H1 (cell line): Measurements from ENCODE around the gene PCYT1A. TPM values are rescaled to one million over a fixed set of nuclear protein-coding genes. Genes with fewer than 3 reads are reported as not detected.

Experiments
- CTCF ChIA-PET: fragments of 300-600 bp; sonication (Branson Sonifier 250); formaldehyde crosslinking; loops from one replicate; lab custom pipeline; 2021; ENCODE audit not compliant: partially characterized antibody; lab: Charles Lee
- POLR2A ChIA-PET: fragments of 300-600 bp; sonication (Branson Sonifier 250); formaldehyde crosslinking; loops from one replicate; lab custom pipeline; 2021; ENCODE audit warnings: inconsistent platforms; ENCODE audit not compliant: partially characterized antibody; lab: Charles Lee
- DNase-seq, 2 experiments: peaks; one replicate each; pipeline versions ENCODE4 v3.0.0 to v3.0.0-alpha.2; 2010 to 2022; ENCODE audit warnings: low spot score in 2 of 2, low read depth in 1 of 2, mixed read lengths in 1 of 2
- FAIRE-seq: peaks from 2 replicates; lab custom pipeline; 2011; peaks lifted over from hg19 to GRCh38; lab: Jason Lieb, UNC
- H2AFZ ChIP-seq: 2 replicates; pipeline ENCODE4 v1.8.1; 2012; ENCODE audit warnings: low read length, inconsistent platforms
- H2AK5ac ChIP-seq: 2 replicates; pipeline ENCODE4 v1.6.1; 2013; ENCODE audit warnings: low read depth, low read length
- H2BK120ac ChIP-seq: replicated peaks from 2 replicates; pipeline ENCODE3; 2013; ENCODE audit warnings: low read depth, low read length, inconsistent platforms
- H2BK12ac ChIP-seq: 2 replicates; pipeline ENCODE4 v1.6.1; 2013; ENCODE audit warnings: low read depth, low read length
- H2BK15ac ChIP-seq: 2 replicates; pipeline ENCODE4 v1.6.1; 2013; ENCODE audit warnings: low read length
- H2BK20ac ChIP-seq: 2 replicates; pipeline ENCODE4 v1.6.1; 2013; ENCODE audit warnings: low read length
- H2BK5ac ChIP-seq: 2 replicates; pipeline ENCODE4 v1.6.1; 2013; ENCODE audit warnings: low read depth, low read length
- H3K14ac ChIP-seq: 2 replicates; pipeline ENCODE4 v1.6.1; 2013; ENCODE audit warnings: inconsistent platforms; ENCODE audit not compliant: insufficient read length
- H3K18ac ChIP-seq: 2 replicates; pipeline ENCODE4 v1.6.1; 2013; ENCODE audit warnings: low read length; ENCODE audit errors: extremely low read depth
- H3K23ac ChIP-seq: 2 replicates; pipeline ENCODE4 v1.6.1; 2013; ENCODE audit warnings: inconsistent platforms; ENCODE audit not compliant: insufficient read length
- H3K23me2 ChIP-seq: 2 replicates; pipeline ENCODE4 v1.6.1; 2013; ENCODE audit warnings: low read depth, low read length
- H3K27ac ChIP-seq: 2 replicates; pipeline ENCODE4 v1.6.1; 2011; ENCODE audit warnings: low read depth, low read length, inconsistent platforms
- H3K27me3 ChIP-seq, 4 experiments: replicated peaks in 1 of 4; 1 replicate in 1 of 4; 2 replicates in 3 of 4; pipeline versions ENCODE4 v1.6.1 to v1.8.1; 2011 to 2013; ENCODE audit warnings: low read length in 3 of 4, mild to moderate bottlenecking in 3 of 4, inconsistent platforms in 2 of 4, mixed read lengths in 2 of 4, moderate library complexity in 1 of 4; ENCODE audit not compliant: control insufficient read depth in 3 of 4, insufficient read depth in 3 of 4; ENCODE audit errors: extremely low read depth in 1 of 4
- H3K36me3 ChIP-seq, 4 experiments: 2 replicates each; pipeline versions ENCODE4 v1.6.1 to v1.8.1; 2011 to 2013; ENCODE audit warnings: mild to moderate bottlenecking in 4 of 4, low read length in 3 of 4, moderate library complexity in 2 of 4, control low read depth in 1 of 4, inconsistent platforms in 1 of 4; ENCODE audit not compliant: insufficient read depth in 4 of 4, control insufficient read depth in 2 of 4
- H3K4ac ChIP-seq: replicated peaks from 2 replicates; pipeline ENCODE3; 2013; ENCODE audit warnings: low read length, low read depth, mixed read lengths, inconsistent platforms; ENCODE audit not compliant: insufficient read length
- H3K4me1 ChIP-seq, 4 experiments: replicated peaks in 1 of 4; 1 replicate in 1 of 4; 2 replicates in 3 of 4; pipeline versions ENCODE4 v1.6.1 to v1.8.1; 2011 to 2013; ENCODE audit warnings: low read length in 3 of 4, inconsistent platforms in 2 of 4, mixed read lengths in 1 of 4; ENCODE audit not compliant: insufficient read depth in 4 of 4, control insufficient read depth in 3 of 4
- H3K4me2 ChIP-seq, 2 experiments: 2 replicates each; pipeline versions ENCODE4 v1.6.1 to v1.8.1; 2011 to 2013; ENCODE audit warnings: low read depth in 2 of 2, low read length in 2 of 2, control low read depth in 1 of 2, inconsistent platforms in 1 of 2, mild to moderate bottlenecking in 1 of 2; ENCODE audit not compliant: insufficient read depth in 1 of 2
- H3K4me3 ChIP-seq, 4 experiments: fragments of 200-600, 300-600 bp in 1 of 4; sonication (generic), shearing (Covaris generic), sonication (Bioruptor Twin) in 1 of 4; 2 replicates each; pipeline versions ENCODE4 v1.5.1 to v1.8.1; 2011 to 2016; ENCODE audit warnings: low read length in 4 of 4, low read depth in 3 of 4, control low read depth in 2 of 4, inconsistent platforms in 2 of 4, mild to moderate bottlenecking in 2 of 4, mixed read lengths in 1 of 4, moderate library complexity in 1 of 4; ENCODE audit not compliant: insufficient read depth in 2 of 4; ENCODE audit errors: extremely low read depth in 1 of 4
- H3K56ac ChIP-seq: replicated peaks from 2 replicates; pipeline ENCODE3; 2013; ENCODE audit warnings: low read depth, mild to moderate bottlenecking, mixed read lengths, low read length, inconsistent platforms; ENCODE audit not compliant: insufficient read length
- H3K79me1 ChIP-seq: 2 replicates; pipeline ENCODE4 v1.6.1; 2013; ENCODE audit warnings: low read depth, low read length, control low read depth
- H3K79me2 ChIP-seq, 2 experiments: 2 replicates each; pipeline versions ENCODE4 v1.6.1 to v1.8.1; 2012 to 2013; ENCODE audit warnings: low read length in 2 of 2, mild to moderate bottlenecking in 2 of 2, inconsistent platforms in 1 of 2; ENCODE audit not compliant: insufficient read depth in 2 of 2, control insufficient read depth in 1 of 2
- H3K9ac ChIP-seq, 4 experiments: replicated peaks in 1 of 4; 1 replicate in 1 of 4; 2 replicates in 3 of 4; pipeline versions ENCODE4 v1.6.1 to v1.8.1; 2011 to 2013; ENCODE audit warnings: low read depth in 3 of 4, low read length in 3 of 4, control low read depth in 2 of 4, mild to moderate bottlenecking in 2 of 4, moderate library complexity in 2 of 4, inconsistent platforms in 1 of 4; ENCODE audit errors: extremely low read depth in 1 of 4
- H3K9me3 ChIP-seq, 2 experiments: 2 replicates each; pipeline versions ENCODE4 v1.6.1 to v1.8.1; 2012 to 2013; ENCODE audit warnings: mild to moderate bottlenecking in 2 of 2, moderate library complexity in 2 of 2, control low read depth in 1 of 2, inconsistent platforms in 1 of 2, low read depth in 1 of 2, low read length in 1 of 2, mixed read lengths in 1 of 2; ENCODE audit not compliant: insufficient read depth in 2 of 2
- H4K20me1 ChIP-seq, 2 experiments: replicated peaks in 1 of 2; 2 replicates each; pipeline versions ENCODE3 to v1.8.1; 2011 to 2013; ENCODE audit warnings: inconsistent platforms in 2 of 2, low read length in 2 of 2, mild to moderate bottlenecking in 1 of 2; ENCODE audit not compliant: insufficient read depth in 2 of 2, control insufficient read depth in 1 of 2
- H4K5ac ChIP-seq: 2 replicates; pipeline ENCODE4 v1.6.1; 2013; ENCODE audit warnings: low read length, low read depth, mixed read lengths, inconsistent platforms; ENCODE audit not compliant: insufficient read length
- H4K8ac ChIP-seq: 2 replicates; pipeline ENCODE4 v1.8.0; 2013; ENCODE audit warnings: mild to moderate bottlenecking, moderate library complexity, low read length, inconsistent platforms; ENCODE audit not compliant: insufficient read depth; ENCODE audit errors: extremely low read depth
- H4K91ac ChIP-seq: replicated peaks from 2 replicates; pipeline ENCODE3; 2013; ENCODE audit warnings: low read length, mixed read lengths, inconsistent platforms; ENCODE audit not compliant: insufficient read length
- BACH1 ChIP-seq: IDR thresholded peaks from 2 replicates; pipeline ENCODE4 v1.6.1; 2012; ENCODE audit warnings: low read length, improper control_type of control experiment
- BCL11A ChIP-seq, 2 experiments: IDR thresholded peaks; one replicate each; pipeline ENCODE4 v1.6.1; 2011; ENCODE audit warnings: low read depth in 2 of 2, low read length in 2 of 2, mild to moderate bottlenecking in 2 of 2
- BRCA1 ChIP-seq: IDR thresholded peaks from 2 replicates; pipeline ENCODE4 v1.6.1; 2012; ENCODE audit warnings: low read depth, low read length, improper control_type of control experiment
- CTBP2 ChIP-seq: IDR thresholded peaks from 2 replicates; pipeline ENCODE4 v1.7.0; 2011; ENCODE audit warnings: borderline replicate concordance, mild to moderate bottlenecking, moderate library complexity, mixed read lengths, low read length; ENCODE audit not compliant: insufficient read depth, insufficient read length
- E2F6 ChIP-seq: IDR thresholded peaks from 2 replicates; pipeline ENCODE4 v1.6.1; 2012; ENCODE audit warnings: inconsistent platforms
- FOSL1 ChIP-seq: IDR thresholded peaks from 2 replicates; pipeline ENCODE4 v1.6.1; 2011; ENCODE audit warnings: mild to moderate bottlenecking, low read depth, low read length, moderate library complexity; ENCODE audit not compliant: insufficient read depth
- JUND ChIP-seq: IDR thresholded peaks from 2 replicates; pipeline ENCODE4 v1.6.1; 2011; ENCODE audit warnings: mild to moderate bottlenecking, improper control_type of control experiment, low read length
- MAFK ChIP-seq: IDR thresholded peaks from 2 replicates; pipeline ENCODE4 v1.6.1; 2012; ENCODE audit warnings: low read depth, mild to moderate bottlenecking, improper control_type of control experiment, low read length
- MAX ChIP-seq: IDR thresholded peaks from 2 replicates; pipeline ENCODE4 v1.6.1; 2012; ENCODE audit warnings: inconsistent platforms
- SIN3A ChIP-seq, 2 experiments: IDR thresholded peaks in 1 of 2; conservative IDR thresholded peaks in 1 of 2; 2 replicates each; pipeline ENCODE4 v1.6.1; 2011 to 2012; ENCODE audit warnings: low read length in 2 of 2, improper control_type of control experiment in 1 of 2, low read depth in 1 of 2, mild to moderate bottlenecking in 1 of 2
- SIRT6 ChIP-seq: IDR thresholded peaks from one replicate; pipeline ENCODE4 v1.7.1; 2012; ENCODE audit warnings: low read length, inconsistent platforms
- TAF7 ChIP-seq: optimal IDR thresholded peaks from 2 replicates; pipeline ENCODE3; 2011; ENCODE audit warnings: low read depth, mild to moderate bottlenecking, inconsistent platforms, low read length, moderate library complexity, borderline replicate concordance
- WGBS, 2 experiments: shearing (Covaris generic) in 1 of 2; methylation state at CpG; one replicate each; pipeline versions ENCODE4 v1.1.6 to v1.1.7; 2013 to 2015; ENCODE audit warnings: low lambda C conversion rate in 2 of 2, mixed read lengths in 2 of 2, inconsistent platforms in 1 of 2, low coverage in 1 of 2, missing lambda C conversion rate in 1 of 2; ENCODE audit not compliant: insufficient replicate concordance in 2 of 2, insufficient coverage in 1 of 2, insufficient read length in 1 of 2; ENCODE audit errors: extremely low coverage in 1 of 2, missing lambda C conversion rate in 1 of 2; 5-methylcytosine and 5-hydroxymethylcytosine counted together
- polyA plus RNA-seq, 7 experiments: library from polyadenylated mRNA; depleted of rRNA in 3 of 7; stranded (reverse) in 5 of 7; unstranded in 2 of 7; fragments of >200 nt in 5 of 7; fragments of 200-250 nt in 2 of 7; gene quantifications; 1 replicate in 5 of 7; 2 replicates in 1 of 7; 4 replicates in 1 of 7; pipeline versions ENCODE4 v1.2.1 to v1.2.3, GENCODE V29; 2011 to 2013; ENCODE audit warnings: missing spikeins in 2 of 7, mixed read lengths in 2 of 7
- total RNA-seq: library from RNA; stranded (reverse); fragmentation: NEBNext Ultra II Directional; extraction: Animal tissue kit (Norgen Biotek cat#: 25700); gene quantifications from 2 replicates; pipeline ENCODE4 v1.2.1, GENCODE V29; 2021

Gene PCYT1A
- total and polyA plus RNA-seq, 2 of the 8 experiments (the other 6 are each of a cell fraction or from before 2014, with no cell fraction given) = 19.9 to 31.8 TPM

DNA sequence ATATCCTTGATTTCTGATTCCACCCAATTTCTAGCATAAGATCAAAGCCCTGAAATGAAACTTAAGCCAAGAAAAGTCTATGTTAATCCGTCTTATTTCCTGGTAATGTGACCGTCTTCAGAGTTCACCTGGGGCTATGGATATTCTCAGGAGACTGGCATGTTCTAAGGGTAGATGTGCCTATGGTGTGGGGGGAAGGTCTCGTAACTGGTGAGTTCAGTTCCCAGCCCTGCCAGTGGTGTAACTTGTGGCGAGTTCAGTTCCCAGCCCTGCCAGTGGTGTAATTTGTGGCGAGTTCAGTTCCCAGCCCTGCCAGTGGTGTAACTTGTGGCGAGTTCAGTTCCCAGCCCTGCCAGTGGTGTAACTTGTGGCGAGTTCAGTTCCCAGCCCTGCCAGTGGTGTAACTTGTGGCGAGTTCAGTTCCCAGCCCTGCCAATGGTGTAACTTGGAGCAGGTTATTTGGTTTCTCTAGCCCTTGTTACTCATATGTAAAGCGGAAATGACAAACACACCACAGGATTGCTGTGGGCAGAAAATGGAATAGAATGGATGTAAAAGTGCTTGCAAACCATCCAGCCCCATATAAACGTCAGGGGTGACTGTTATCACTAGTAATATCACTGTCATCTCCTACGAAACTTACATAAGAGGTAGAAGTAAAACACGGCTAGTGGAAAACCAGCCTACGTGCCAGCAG is 40.8 kb downstream of the PCYT1A start:
- Histone ChIP-seq H3K36me3 (peaks cover 0 to 25% (median 9%) of the 10 kb centered on the region in 4 experiments; a peak in 6 of 8 replicates), H4K5ac (no peak overlapping the region), H3K18ac (no peak overlapping the region), H3K9me3 (peaks cover 0 to 4% of the 10 kb centered on the region in 2 experiments; a peak in 1 of 4 replicates), H3K79me2 (no peaks in the 10 kb centered on the region), H3K14ac (no peak overlapping the region), H3K79me1 (no peaks in the 10 kb centered on the region), H2AFZ (no peak overlapping the region), H2BK120ac (no peak overlapping the region), H2BK15ac (no peak overlapping the region), H2BK12ac (no peak overlapping the region), H4K20me1 (no peaks in the 10 kb centered on the region), H3K4ac (no peak overlapping the region), H3K4me3 (no peak overlapping the region), H3K23me2 (no peaks in the 10 kb centered on the region), H3K4me1 (no peaks in the 10 kb centered on the region), H3K4me2 (no peak overlapping the region), H3K9ac (no peak overlapping the region), H2BK5ac (no peak overlapping the region), H3K23ac (no peak overlapping the region), H2AK5ac (no peak overlapping the region), H3K56ac (no peak overlapping the region), H3K27ac (no peak overlapping the region), H4K8ac (no peak overlapping the region), H4K91ac (no peak overlapping the region), H2BK20ac (no peak overlapping the region), H3K27me3 (no peaks in the 10 kb centered on the region)
- POLR2A ChIA-PET = interaction anchor here (1.1 kb wide), 1 partner anchor 8 kb away, joined by 3 read pairs; no protein-coding TSS in a partner anchor
- no peak for FAIRE-seq
- 91% methylated on average over 12 of the region's 13 CpGs; no CpG with 5 or more reads in 1 of the 2 experiments for WGBS, 2 experiments
- CTCF ChIA-PET = interaction anchor here (0.6 to 1.0 kb wide), 2 partner anchors 47 to 49 kb away, joined by 3 read pairs; no protein-coding TSS in a partner anchor
- DNase-seq = no peak
- TF ChIP-seq MAFK = no peak
- TF ChIP-seq E2F6 = no peak
- TF ChIP-seq FOSL1 = no peak
- TF ChIP-seq SIRT6 = no peak
- TF ChIP-seq SIN3A (conservative IDR thresholded peaks at IDR 0.05 in 1 of 2, IDR thresholded peaks at IDR 0.05 in 1 of 2; ENCODE audit: low read depth in 1 of 2, low read length in 2 of 2) = no peak
- no peak for TF ChIP-seq BCL11A (IDR thresholded peaks at IDR 0.05; ENCODE audit: low read depth in 2 of 2, low read length in 2 of 2)
- TF ChIP-seq TAF7 = no peak
- TF ChIP-seq CTBP2 = no peak
- TF ChIP-seq MAX = no peak
- no peak for TF ChIP-seq BACH1
- TF ChIP-seq JUND = no peak
- TF ChIP-seq BRCA1 = no peak
